CD14-positive monocyte (primary cell): Measurements from ENCODE around the gene SLC22A31. TPM values are rescaled to one million over a fixed set of nuclear protein-coding genes. Genes with fewer than 3 reads are reported as not detected.

Source experiments
- DNase-seq, 3 donors: peaks; one replicate each; pipeline ENCODE4 v3.0.0-alpha.2; 2011 to 2022
- H2AFZ ChIP-seq: 2 replicates; pipeline ENCODE4 v1.6.0; 2012; ENCODE audit warnings: mild to moderate bottlenecking, low read depth, low read length, inconsistent platforms; ENCODE audit not compliant: insufficient read depth, poor library complexity, severe bottlenecking
- H3K27ac ChIP-seq, 2 donors: 1 replicate in 1 of 2; 2 replicates in 1 of 2; pipeline ENCODE4 v1.5.1; 2012 to 2013; ENCODE audit warnings: low read length in 2 of 2, control low read depth in 1 of 2, inconsistent platforms in 1 of 2, low read depth in 1 of 2, mild to moderate bottlenecking in 1 of 2
- H3K27me3 ChIP-seq, 2 donors: one replicate each; pipeline versions ENCODE4 v1.6.0 to v1.6.1; 2011 to 2013; ENCODE audit warnings: low read length in 2 of 2; ENCODE audit not compliant: control insufficient read depth in 2 of 2, insufficient read depth in 2 of 2
- H3K36me3 ChIP-seq, 2 donors: replicated peaks in 1 of 2; 1 replicate in 1 of 2; 2 replicates in 1 of 2; pipeline versions ENCODE4 v1.5.1 to v1.6.1; 2012 to 2013; ENCODE audit warnings: low read length in 2 of 2, control low read depth in 1 of 2, inconsistent platforms in 1 of 2, mild to moderate bottlenecking in 1 of 2; ENCODE audit not compliant: insufficient read depth in 2 of 2, control insufficient read depth in 1 of 2
- H3K4me1 ChIP-seq, 2 donors: 1 replicate in 1 of 2; 2 replicates in 1 of 2; pipeline versions ENCODE4 v1.5.1 to v1.6.1; 2012 to 2013; ENCODE audit warnings: low read length in 2 of 2, control low read depth in 1 of 2, inconsistent platforms in 1 of 2, mild to moderate bottlenecking in 1 of 2, moderate library complexity in 1 of 2; ENCODE audit not compliant: insufficient read depth in 2 of 2, control insufficient read depth in 1 of 2
- H3K4me2 ChIP-seq: replicated peaks from 2 replicates; pipeline ENCODE3; 2012; ENCODE audit warnings: low read length, moderate library complexity, mild to moderate bottlenecking; ENCODE audit not compliant: poor library complexity, severe bottlenecking; ENCODE audit errors: extremely low read depth
- H3K4me3 ChIP-seq, 3 experiments: fragments of 200-600 bp in 1 of 3; sonication (generic) in 1 of 3; replicated peaks in 1 of 3; 1 replicate in 2 of 3; 2 replicates in 1 of 3; pipeline ENCODE4 v1.5.1; 2011 to 2013; ENCODE audit warnings: low read length in 3 of 3, mild to moderate bottlenecking in 3 of 3, control low read depth in 2 of 3, low read depth in 2 of 3, inconsistent platforms in 1 of 3, moderate library complexity in 1 of 3
- H3K79me2 ChIP-seq: 2 replicates; pipeline ENCODE4 v1.6.0; 2012; ENCODE audit warnings: mild to moderate bottlenecking, control low read depth, inconsistent platforms, low read length, moderate library complexity; ENCODE audit not compliant: insufficient read depth
- H3K9ac ChIP-seq: 2 replicates; pipeline ENCODE4 v1.6.0; 2017; ENCODE audit warnings: low read length, mild to moderate bottlenecking; ENCODE audit not compliant: insufficient read depth, poor library complexity, severe bottlenecking
- H3K9me3 ChIP-seq, 2 donors: replicated peaks in 1 of 2; 1 replicate in 1 of 2; 2 replicates in 1 of 2; pipeline versions ENCODE4 v1.5.1 to v1.6.1; 2012 to 2013; ENCODE audit warnings: low read length in 2 of 2, control low read depth in 1 of 2; ENCODE audit not compliant: control insufficient read depth in 1 of 2, insufficient read depth in 1 of 2
- H4K20me1 ChIP-seq: 2 replicates; pipeline ENCODE4 v1.6.0; 2012; ENCODE audit warnings: mild to moderate bottlenecking, low read length, control low read depth, moderate library complexity; ENCODE audit not compliant: insufficient read depth
- H3K27ac Mint-ChIP-seq, 7 donors: one replicate each; pipeline ENCODE4 v1.8.0; 2020; ENCODE audit warnings: mild to moderate bottlenecking in 7 of 7, mixed read lengths in 7 of 7, moderate library complexity in 6 of 7, inconsistent platforms in 2 of 7
- H3K27me3 Mint-ChIP-seq, 3 donors: one replicate each; pipeline ENCODE4 v1.8.0; 2021 to 2022; ENCODE audit warnings: low read depth in 3 of 3, mild to moderate bottlenecking in 3 of 3, mixed read lengths in 3 of 3, moderate library complexity in 3 of 3, inconsistent platforms in 1 of 3
- H3K36me3 Mint-ChIP-seq, 2 donors: one replicate each; pipeline ENCODE4 v1.8.0; 2020; ENCODE audit warnings: mixed read lengths in 2 of 2, inconsistent platforms in 1 of 2, mild to moderate bottlenecking in 1 of 2
- H3K4me1 Mint-ChIP-seq: one replicate; pipeline ENCODE4 v1.8.0; 2020; ENCODE audit warnings: mild to moderate bottlenecking, mixed read lengths
- H3K4me3 Mint-ChIP-seq, 2 donors: one replicate each; pipeline ENCODE4 v1.8.0; 2020; ENCODE audit warnings: mild to moderate bottlenecking in 2 of 2, mixed read lengths in 2 of 2, moderate library complexity in 1 of 2
- H3K9me3 Mint-ChIP-seq, 7 donors: one replicate each; pipeline ENCODE4 v1.8.0; 2020 to 2022; ENCODE audit warnings: mixed read lengths in 7 of 7, mild to moderate bottlenecking in 6 of 7, moderate library complexity in 6 of 7, inconsistent platforms in 2 of 7
- WGBS: methylation state at CpG from one replicate; pipeline ENCODE4 v1.1.5; 2013; ENCODE audit warnings: missing lambda C conversion rate; ENCODE audit not compliant: insufficient coverage; 5-methylcytosine and 5-hydroxymethylcytosine counted together
- intact Hi-C, 2 donors: fragments of 100-400 bp; cut with micrococcal nuclease; formaldehyde crosslinking; loops; one replicate each; pipeline versions ENCODE4 v1.15.0 to v1.15.1; 2023
- polyA plus RNA-seq, 3 donors: library from polyadenylated mRNA; depleted of rRNA in 1 of 3; unstranded in 2 of 3; stranded (reverse) in 1 of 3; fragments of 300-500 nt in 2 of 3; fragments of >200 nt in 1 of 3; fragmentation: Illumina TruSeq in 2 of 3; gene quantifications; 1 replicate in 2 of 3; 2 replicates in 1 of 3; pipeline ENCODE4 v1.2.3, GENCODE V29; 2012 to 2021
- TF ChIP-seq, protein P1 (sequence below): fragments of 200-600 bp; IDR thresholded peaks from one replicate; pipeline ENCODE4 v1.8.0; 2022; ENCODE audit warnings: antibody characterized with exemption, mild to moderate bottlenecking

The SLC22A31 gene
- polyA plus RNA-seq, 3 donors, result 0.29 TPM; not detected in 2

DNA sequence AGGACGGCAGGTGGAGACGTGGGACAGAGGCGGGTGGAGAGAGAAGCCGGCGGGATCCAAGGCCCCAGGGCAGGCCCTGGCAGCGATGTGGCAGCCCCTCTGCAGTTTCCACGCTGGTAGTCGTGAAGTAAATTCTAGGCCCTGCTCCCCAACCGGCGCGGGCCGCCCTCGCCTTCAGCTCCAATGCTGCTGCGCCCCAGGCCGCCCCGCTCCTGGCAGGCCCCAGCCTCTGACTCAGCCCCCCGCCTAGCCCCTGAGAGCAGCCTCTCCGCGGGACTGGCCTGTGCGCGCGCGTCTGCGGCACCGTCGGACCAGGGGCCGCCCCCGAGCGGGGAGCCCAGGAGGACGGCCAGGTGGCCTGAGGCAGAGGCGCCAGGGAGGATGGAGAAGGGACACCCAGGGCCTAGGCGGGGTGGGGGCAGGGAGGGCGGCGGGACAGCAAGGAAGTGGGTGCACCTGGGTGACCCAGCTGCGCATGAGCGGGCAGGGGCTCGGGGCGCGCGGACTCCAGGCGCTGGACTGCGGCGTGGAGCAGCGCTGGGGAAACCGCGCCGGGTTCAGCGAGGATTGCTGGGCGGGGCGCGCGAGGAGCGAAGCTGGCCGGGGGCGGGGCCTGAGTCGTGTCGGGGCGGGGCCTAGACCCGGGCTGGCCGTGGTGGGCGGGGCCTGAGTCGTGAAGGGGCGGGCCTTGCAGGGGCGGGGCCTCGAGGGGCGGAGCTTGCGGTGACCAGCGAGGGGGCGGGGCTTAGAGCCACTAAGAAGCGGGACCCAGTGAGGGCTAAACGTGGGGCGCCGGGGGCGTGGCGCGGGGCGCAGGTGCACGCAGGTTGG lies 46.8 kb upstream of the SLC22A31 start:
- H3K4me2 ChIP-seq, result peak overlapping the region; percentile 82
- peaks cover 27 to 42% (median 39%) of the 10 kb centered on the region in 3 donors for H3K27me3 Mint-ChIP-seq
- no peak overlapping the region for H3K27ac ChIP-seq
- H2AFZ ChIP-seq, result peak overlapping the region; percentile 71
- TF ChIP-seq, protein P1, sequence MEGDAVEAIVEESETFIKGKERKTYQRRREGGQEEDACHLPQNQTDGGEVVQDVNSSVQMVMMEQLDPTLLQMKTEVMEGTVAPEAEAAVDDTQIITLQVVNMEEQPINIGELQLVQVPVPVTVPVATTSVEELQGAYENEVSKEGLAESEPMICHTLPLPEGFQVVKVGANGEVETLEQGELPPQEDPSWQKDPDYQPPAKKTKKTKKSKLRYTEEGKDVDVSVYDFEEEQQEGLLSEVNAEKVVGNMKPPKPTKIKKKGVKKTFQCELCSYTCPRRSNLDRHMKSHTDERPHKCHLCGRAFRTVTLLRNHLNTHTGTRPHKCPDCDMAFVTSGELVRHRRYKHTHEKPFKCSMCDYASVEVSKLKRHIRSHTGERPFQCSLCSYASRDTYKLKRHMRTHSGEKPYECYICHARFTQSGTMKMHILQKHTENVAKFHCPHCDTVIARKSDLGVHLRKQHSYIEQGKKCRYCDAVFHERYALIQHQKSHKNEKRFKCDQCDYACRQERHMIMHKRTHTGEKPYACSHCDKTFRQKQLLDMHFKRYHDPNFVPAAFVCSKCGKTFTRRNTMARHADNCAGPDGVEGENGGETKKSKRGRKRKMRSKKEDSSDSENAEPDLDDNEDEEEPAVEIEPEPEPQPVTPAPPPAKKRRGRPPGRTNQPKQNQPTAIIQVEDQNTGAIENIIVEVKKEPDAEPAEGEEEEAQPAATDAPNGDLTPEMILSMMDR, result no peak
- peaks cover 0 to 20% of the 10 kb centered on the region in 2 donors for H3K27me3 ChIP-seq
- peaks cover 7 to 18% of the 10 kb centered on the region in 2 donors for H3K4me1 ChIP-seq
- no peaks in the 10 kb centered on the region for H3K36me3 ChIP-seq
- 4% methylated on average over 73 of the region's 78 CpGs for WGBS
- no peaks in the 10 kb centered on the region for H3K36me3 Mint-ChIP-seq
- no peaks in the 10 kb centered on the region for H3K79me2 ChIP-seq
- peak; percentile 78 to 86 (median 78) for DNase-seq
- H3K27ac Mint-ChIP-seq, result peak overlapping the region in 1 of 7 donors; percentile 50
- H3K4me3 Mint-ChIP-seq, result peak overlapping the region; percentile 67 to 83
- intact Hi-C loops, result loop anchor here in 1 of 2 donors (2.0 kb wide), 1 partner anchor 54 kb away; no protein-coding TSS in a partner anchor
- peaks cover 7% of the 10 kb centered on the region for H3K4me1 Mint-ChIP-seq
- H3K9ac ChIP-seq, result no peak overlapping the region
- H3K9me3 Mint-ChIP-seq, result peaks cover 9 to 34% (median 24%) of the 10 kb centered on the region in 7 donors
- no peaks in the 10 kb centered on the region for H4K20me1 ChIP-seq
- H3K4me3 ChIP-seq, result peak overlapping the region in 2 of 3 experiments; percentile 19 to 68
- H3K9me3 ChIP-seq, result peaks cover 18 to 24% of the 10 kb centered on the region in 2 donors

DNA sequence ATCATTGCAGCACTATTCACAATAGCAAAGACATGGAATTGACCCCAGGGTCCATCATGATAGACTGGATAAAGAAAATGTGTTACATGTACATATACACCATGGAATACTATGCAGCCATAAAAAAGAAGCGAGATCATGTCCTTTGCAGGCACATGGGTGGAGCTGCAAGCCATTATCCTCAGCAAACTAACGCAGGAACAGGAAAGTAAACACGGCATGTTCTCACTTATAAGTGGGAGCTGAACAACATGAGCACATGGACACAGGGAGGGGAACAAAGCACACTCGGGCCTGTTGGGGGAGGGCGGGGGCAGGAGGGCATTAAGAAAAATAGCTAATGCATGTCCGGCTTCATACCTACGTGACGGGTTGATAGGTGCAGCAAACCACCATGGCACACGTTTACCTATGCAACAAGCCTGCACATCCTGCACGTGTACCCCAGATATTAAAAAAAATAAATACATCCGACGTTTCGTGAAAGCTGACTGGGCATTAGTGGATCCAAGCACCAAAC lies 46.1 kb upstream of the SLC22A31 start:
- peaks cover 11% of the 10 kb centered on the region for H3K4me1 Mint-ChIP-seq
- H4K20me1 ChIP-seq, result no peaks in the 10 kb centered on the region
- H3K79me2 ChIP-seq, result no peaks in the 10 kb centered on the region
- H2AFZ ChIP-seq, result peak overlapping the region; percentile 71
- peaks cover 12 to 23% of the 10 kb centered on the region in 2 donors for H3K4me1 ChIP-seq
- intact Hi-C loops, result loop anchor here in 1 of 2 donors (2.0 kb wide), 1 partner anchor 54 kb away; no protein-coding TSS in a partner anchor
- peaks cover 27 to 38% (median 37%) of the 10 kb centered on the region in 3 donors for H3K27me3 Mint-ChIP-seq
- TF ChIP-seq, protein P1, result no peak
- H3K36me3 Mint-ChIP-seq, result no peaks in the 10 kb centered on the region
- peaks cover 18 to 24% of the 10 kb centered on the region in 2 donors for H3K9me3 ChIP-seq
- H3K4me3 Mint-ChIP-seq, result peak overlapping the region; percentile 43 to 83
- no peak overlapping the region for H3K9ac ChIP-seq
- no peak for DNase-seq
- no peak overlapping the region for H3K27ac ChIP-seq
- H3K27me3 ChIP-seq, result peaks cover 0 to 20% of the 10 kb centered on the region in 2 donors
- H3K4me2 ChIP-seq, result peak overlapping the region; percentile 82
- H3K36me3 ChIP-seq, result no peaks in the 10 kb centered on the region
- peaks cover 9 to 34% (median 24%) of the 10 kb centered on the region in 7 donors for H3K9me3 Mint-ChIP-seq
- peak overlapping the region in 1 of 3 experiments; percentile 68 for H3K4me3 ChIP-seq
- H3K27ac Mint-ChIP-seq, result peak overlapping the region in 1 of 7 donors; percentile 50
- WGBS, result 73% methylated on average over 13 of the region's 13 CpGs
